ENCODE results near the gene KCNIP4.

KCNIP4 gene

GRCh38 chr4:21849077-21849476, 99.5 kb downstream of the KCNIP4 start:
- DNase-seq (ENCODE audit: low read depth in 2 of 2) = no peak

GRCh38 chr4:21848021-21848420, 100.6 kb downstream of the KCNIP4 start:
- DNase-seq (ENCODE audit: low read depth in 2 of 2) = no peak

GRCh38 chr4:21845663-21846062, 102.9 kb downstream of the KCNIP4 start:
- no peak for DNase-seq (ENCODE audit: low read depth in 2 of 2)

GRCh38 chr4:21835712-21836111, 112.9 kb downstream of the KCNIP4 start:
- DNase-seq (ENCODE audit: low read depth in 2 of 2) = no peak

GRCh38 chr4:21830272-21830671, 118.3 kb downstream of the KCNIP4 start:
- no peak for DNase-seq (ENCODE audit: low read depth in 2 of 2)

- no peak for DNase-seq (ENCODE audit: low read depth in 2 of 2)
Measured at GRCh38 chr4:21827575-21827974, 121.0 kb downstream of the KCNIP4 start.

- no peak for DNase-seq (ENCODE audit: low read depth in 2 of 2)
Measured at GRCh38 chr4:21826071-21826470, 122.5 kb downstream of the KCNIP4 start.

GRCh38 chr4:21819086-21819485, 129.5 kb downstream of the KCNIP4 start:
- no peak for DNase-seq (ENCODE audit: low read depth in 2 of 2)

- no peak for DNase-seq (ENCODE audit: low read depth in 2 of 2)
Measured at GRCh38 chr4:21815651-21816377, 132.8 kb downstream of the KCNIP4 start.

- no peak for DNase-seq (ENCODE audit: low read depth in 2 of 2)
Measured at GRCh38 chr4:21811565-21811964, 137.0 kb downstream of the KCNIP4 start.

GRCh38 chr4:21806991-21807390, 141.6 kb downstream of the KCNIP4 start:
- DNase-seq (ENCODE audit: low read depth in 2 of 2) = no peak

GRCh38 chr4:21802406-21802805, 146.2 kb downstream of the KCNIP4 start:
- no peak for DNase-seq (ENCODE audit: low read depth in 2 of 2)

- DNase-seq (ENCODE audit: low read depth in 2 of 2) = no peak
Measured at GRCh38 chr4:21801661-21802385, 146.7 kb downstream of the KCNIP4 start.

GRCh38 chr4:21795091-21795490, 153.5 kb downstream of the KCNIP4 start:
- DNase-seq (ENCODE audit: low read depth in 2 of 2) = no peak

GRCh38 chr4:21792736-21793135, 155.8 kb downstream of the KCNIP4 start:
- no peak for DNase-seq (ENCODE audit: low read depth in 2 of 2)

GRCh38 chr4:21790438-21791029, 158.0 kb downstream of the KCNIP4 start:
- DNase-seq (ENCODE audit: low read depth in 2 of 2) = no peak

GRCh38 chr4:21780148-21780547, 168.4 kb downstream of the KCNIP4 start:
- no peak for DNase-seq (ENCODE audit: low read depth in 2 of 2)

GRCh38 chr4:21778702-21779101, 169.9 kb downstream of the KCNIP4 start:
- no peak for DNase-seq (ENCODE audit: low read depth in 2 of 2)

- DNase-seq (ENCODE audit: low read depth in 2 of 2) = no peak
Measured at GRCh38 chr4:21775703-21776102, 172.9 kb downstream of the KCNIP4 start.

- no peak for DNase-seq (ENCODE audit: low read depth in 2 of 2)
Measured at GRCh38 chr4:21769404-21770147, 179.0 kb downstream of the KCNIP4 start.

- peak in 1 of 2 donors; percentile 7 for DNase-seq (ENCODE audit: low read depth in 2 of 2)
Measured at GRCh38 chr4:21768349-21769310, 179.9 kb downstream of the KCNIP4 start.

All from stimulated activated CD4-positive, alpha-beta T cell treated with anti-CD3 and anti-CD28 coated beads, Interleukin-15, amount 100 ng/mL, for 48 hours (primary cell).